Mesothelial cell of epicardium (in vitro differentiated cells): Measurements from ENCODE around the gene PKD1L1. TPM values are rescaled to one million over a fixed set of nuclear protein-coding genes. Genes with fewer than 3 reads are reported as not detected.

ENCODE experiments used
- DNase-seq, 2 experiments: peaks; one replicate each; pipeline ENCODE4 v3.0.0; 2021; ENCODE audit warnings: low spot score in 2 of 2; ENCODE audit not compliant: unreplicated experiment in 2 of 2
- H3K27ac Mint-ChIP-seq: 2 replicates; pipeline ENCODE4 v1.8.0; 2021; ENCODE audit warnings: mixed read lengths
- H3K27me3 Mint-ChIP-seq: 2 replicates; pipeline ENCODE4 v1.8.0; 2021; ENCODE audit warnings: low read depth, mixed read lengths
- H3K36me3 Mint-ChIP-seq: 2 replicates; pipeline ENCODE4 v1.8.0; 2021; ENCODE audit warnings: mixed read lengths
- H3K4me1 Mint-ChIP-seq: 2 replicates; pipeline ENCODE4 v1.8.0; 2021; ENCODE audit warnings: mixed read lengths
- H3K4me3 Mint-ChIP-seq: 2 replicates; pipeline ENCODE4 v1.8.0; 2021; ENCODE audit warnings: mild to moderate bottlenecking, moderate library complexity, mixed read lengths
- H3K9me3 Mint-ChIP-seq: 2 replicates; pipeline ENCODE4 v1.8.0; 2021; ENCODE audit warnings: mixed read lengths
- CTCF ChIP-seq: fragments of 200-600 bp; sonication (generic); IDR thresholded peaks from one replicate; pipeline ENCODE4 v1.5.0; 2021; ENCODE audit warnings: antibody characterized with exemption; ENCODE audit not compliant: unreplicated experiment
- total RNA-seq: library from RNA; stranded (reverse); gene quantifications from 3 replicates; pipeline ENCODE4 v1.2.1, GENCODE V29; 2021

Gene PKD1L1
- total RNA-seq, 1 donor from 2014 or later, result 0.36 TPM

GRCh38 chr7:47973739-47974138 is 25.5 kb upstream of the PKD1L1 start:
- no peak for DNase-seq
- Mint-ChIP-seq H3K36me3 (peaks cover 40% of the 10 kb centered on the region), H3K9me3 (no peaks in the 10 kb centered on the region), H3K27ac (no peak overlapping the region), H3K4me1 (peaks cover 26% of the 10 kb centered on the region), H3K4me3 (no peak overlapping the region), H3K27me3 (no peaks in the 10 kb centered on the region)
- TF ChIP-seq CTCF, result no peak

GRCh38 chr7:47970761-47971160 is 22.5 kb upstream of the PKD1L1 start:
- Mint-ChIP-seq H3K27me3 (no peaks in the 10 kb centered on the region), H3K4me1 (peaks cover 19% of the 10 kb centered on the region), H3K27ac (peak overlapping the region; percentile 78), H3K36me3 (peaks cover 47% of the 10 kb centered on the region), H3K9me3 (no peaks in the 10 kb centered on the region), H3K4me3 (no peak overlapping the region)
- TF ChIP-seq CTCF, result no peak
- no peak for DNase-seq

- Mint-ChIP-seq H3K9me3 (no peaks in the 10 kb centered on the region), H3K27me3 (no peaks in the 10 kb centered on the region), H3K4me3 (no peak overlapping the region), H3K27ac (peak overlapping the region; percentile 59), H3K36me3 (peaks cover 55% of the 10 kb centered on the region), H3K4me1 (peaks cover 19% of the 10 kb centered on the region)
- peak; percentile 45 to 82 for DNase-seq
- TF ChIP-seq CTCF, result peak; percentile 89
Measured at GRCh38 chr7:47968847-47969774, 20.8 kb upstream of the PKD1L1 start.

- peaks cover 19% of the 10 kb centered on the region for H3K4me1 Mint-ChIP-seq
- TF ChIP-seq CTCF, result no peak
- no peak overlapping the region for H3K27ac Mint-ChIP-seq
- no peak overlapping the region for H3K4me3 Mint-ChIP-seq
- H3K36me3 Mint-ChIP-seq, result peaks cover 52% of the 10 kb centered on the region
- no peaks in the 10 kb centered on the region for H3K9me3 Mint-ChIP-seq
- no peaks in the 10 kb centered on the region for H3K27me3 Mint-ChIP-seq
- DNase-seq, result no peak
Measured at GRCh38 chr7:47967708-47968107, 19.4 kb upstream of the PKD1L1 start.

- no peak for TF ChIP-seq CTCF
- Mint-ChIP-seq H3K36me3 (peaks cover 52% of the 10 kb centered on the region), H3K27ac (no peak overlapping the region), H3K4me1 (peaks cover 19% of the 10 kb centered on the region), H3K27me3 (no peaks in the 10 kb centered on the region), H3K9me3 (no peaks in the 10 kb centered on the region), H3K4me3 (no peak overlapping the region)
- no peak for DNase-seq
Measured at GRCh38 chr7:47967123-47967522, 18.9 kb upstream of the PKD1L1 start.
